Keratinocyte (primary cell): ENCODE results near the gene SCUBE1. TPM values are rescaled to one million over a fixed set of nuclear protein-coding genes. Genes with fewer than 3 reads are reported as not detected.

ENCODE experiments used
- DNase-seq: peaks from one replicate; pipeline ENCODE4 v3.0.0-alpha.2; 2011; ENCODE audit warnings: low read depth, missing footprints, low spot score
- FAIRE-seq: peaks from 2 replicates; lab custom pipeline; 2011; peaks lifted over from hg19 to GRCh38; lab: Jason Lieb, UNC
- H2AFZ ChIP-seq: 2 replicates; pipeline ENCODE4 v1.6.0; 2012; ENCODE audit warnings: low read length, control low read depth, inconsistent platforms; ENCODE audit not compliant: control insufficient read depth
- H3K27ac ChIP-seq: 2 replicates; pipeline ENCODE4 v1.5.1; 2011; ENCODE audit warnings: low read length; ENCODE audit not compliant: control insufficient read depth, insufficient read depth
- H3K27me3 ChIP-seq: 3 replicates; pipeline ENCODE4 v1.6.0; 2011; ENCODE audit warnings: low read length; ENCODE audit not compliant: control insufficient read depth, insufficient read depth; ENCODE audit errors: extremely low read depth
- H3K36me3 ChIP-seq, 2 experiments: 2 replicates in 1 of 2; 3 replicates in 1 of 2; pipeline ENCODE4 v1.5.1; 2011; ENCODE audit warnings: low read length in 2 of 2, mild to moderate bottlenecking in 1 of 2; ENCODE audit not compliant: control insufficient read depth in 2 of 2, insufficient read depth in 2 of 2; ENCODE audit errors: extremely low read depth in 1 of 2
- H3K4me1 ChIP-seq: 3 replicates; pipeline ENCODE4 v1.5.1; 2011; ENCODE audit warnings: low read length; ENCODE audit not compliant: control insufficient read depth, insufficient read depth; ENCODE audit errors: extremely low read depth
- H3K4me2 ChIP-seq: 3 replicates; pipeline ENCODE4 v1.6.0; 2011; ENCODE audit warnings: low read depth, low read length; ENCODE audit not compliant: control insufficient read depth, insufficient read depth; ENCODE audit errors: extremely low read depth
- H3K4me3 ChIP-seq, 3 experiments: fragments of 200-600 bp in 1 of 3; sonication (generic) in 1 of 3; 2 replicates in 2 of 3; 3 replicates in 1 of 3; pipeline ENCODE4 v1.5.1; 2011 to 2016; ENCODE audit warnings: low read length in 3 of 3, mild to moderate bottlenecking in 3 of 3, control low read depth in 2 of 3, inconsistent platforms in 1 of 3, low read depth in 1 of 3, mixed read lengths in 1 of 3, mixed run types in 1 of 3, moderate library complexity in 1 of 3; ENCODE audit not compliant: control insufficient read depth in 2 of 3, insufficient read depth in 2 of 3; ENCODE audit errors: extremely low read depth in 1 of 3
- H3K79me2 ChIP-seq: 2 replicates; pipeline ENCODE4 v1.6.0; 2012; ENCODE audit warnings: low read length; ENCODE audit not compliant: control insufficient read depth, insufficient read depth
- H3K9ac ChIP-seq: 3 replicates; pipeline ENCODE4 v1.6.0; 2011; ENCODE audit warnings: low read length; ENCODE audit not compliant: control insufficient read depth, insufficient read depth; ENCODE audit errors: extremely low read depth
- H3K9me1 ChIP-seq: 3 replicates; pipeline ENCODE4 v1.6.0; 2011; ENCODE audit warnings: low read length; ENCODE audit not compliant: control insufficient read depth, insufficient read depth; ENCODE audit errors: extremely low read depth
- H3K9me3 ChIP-seq: 2 replicates; pipeline ENCODE4 v1.5.1; 2012; ENCODE audit warnings: low read depth, low read length; ENCODE audit not compliant: control insufficient read depth
- H4K20me1 ChIP-seq: 3 replicates; pipeline ENCODE4 v1.6.0; 2011; ENCODE audit warnings: low read length; ENCODE audit not compliant: control insufficient read depth, insufficient read depth; ENCODE audit errors: extremely low read depth
- CTCF ChIP-seq, 3 experiments: IDR thresholded peaks in 1 of 3; conservative IDR thresholded peaks in 1 of 3; optimal IDR thresholded peaks in 1 of 3; 2 replicates in 2 of 3; 3 replicates in 1 of 3; pipeline versions ENCODE3 to v1.5.1; 2011; ENCODE audit warnings: low read length in 3 of 3, mild to moderate bottlenecking in 3 of 3, moderate library complexity in 2 of 3, control low read depth in 1 of 3, inconsistent platforms in 1 of 3; ENCODE audit not compliant: insufficient read depth in 2 of 3; ENCODE audit errors: extremely low read depth in 1 of 3
- EZH2 ChIP-seq: IDR thresholded peaks from one replicate; pipeline ENCODE4 v1.6.1; 2012; ENCODE audit warnings: inconsistent platforms, mild to moderate bottlenecking, low read length, moderate library complexity
- dilution Hi-C: fragments of 300-500 bp; cut with MboI; formaldehyde crosslinking; loops from one replicate; pipeline ENCODE4 v1.7.0; 2020; ENCODE audit warnings: low sequenced_read_pairs; ENCODE audit not compliant: extremely low pct_ligation_motif_present
- polyA plus RNA-seq, 5 experiments: library from polyadenylated mRNA; depleted of rRNA in 3 of 5; stranded (reverse) in 3 of 5; stranded (forward) in 1 of 5; unstranded in 1 of 5; fragments of >200 nt; gene quantifications; 1 replicate in 1 of 5; 2 replicates in 3 of 5; 3 replicates in 1 of 5; pipeline versions ENCODE4 v1.2.1 to v1.2.3, GENCODE V29; 2011 to 2012; ENCODE audit warnings: missing spikeins in 2 of 5, low read depth in 1 of 5, low replicate concordance in 1 of 5

The SCUBE1 gene
- polyA plus RNA-seq, 1 donor (not counting 4 experiments of a cell fraction or from before 2014, with no cell fraction given) = not detected

GRCh38 chr22:43232445-43232844, 110.7 kb downstream of the SCUBE1 start:
- H2AFZ ChIP-seq = no peak overlapping the region
- no peaks in the 10 kb centered on the region for H3K9me1 ChIP-seq
- H3K36me3 ChIP-seq = no peaks in the 10 kb centered on the region
- no peak overlapping the region for H3K27ac ChIP-seq
- DNase-seq = no peak
- H3K79me2 ChIP-seq = no peaks in the 10 kb centered on the region
- no peak overlapping the region for H3K9ac ChIP-seq
- no peaks in the 10 kb centered on the region for H3K4me1 ChIP-seq
- H3K4me2 ChIP-seq = no peak overlapping the region
- H3K27me3 ChIP-seq = peaks cover 8% of the 10 kb centered on the region
- H3K9me3 ChIP-seq = no peaks in the 10 kb centered on the region
- TF ChIP-seq CTCF (optimal IDR thresholded peaks at IDR 0.05 in 1 of 3, IDR thresholded peaks at IDR 0.05 in 1 of 3, conservative IDR thresholded peaks at IDR 0.05 in 1 of 3; ENCODE audit: extremely low read depth in 1 of 3, insufficient read depth in 2 of 3, low read length in 3 of 3) (no peak), EZH2 (no peak)
- FAIRE-seq = no peak
- no peaks in the 10 kb centered on the region for H4K20me1 ChIP-seq
- H3K4me3 ChIP-seq = no peak overlapping the region
- dilution Hi-C loops = no loop called here

DNA sequence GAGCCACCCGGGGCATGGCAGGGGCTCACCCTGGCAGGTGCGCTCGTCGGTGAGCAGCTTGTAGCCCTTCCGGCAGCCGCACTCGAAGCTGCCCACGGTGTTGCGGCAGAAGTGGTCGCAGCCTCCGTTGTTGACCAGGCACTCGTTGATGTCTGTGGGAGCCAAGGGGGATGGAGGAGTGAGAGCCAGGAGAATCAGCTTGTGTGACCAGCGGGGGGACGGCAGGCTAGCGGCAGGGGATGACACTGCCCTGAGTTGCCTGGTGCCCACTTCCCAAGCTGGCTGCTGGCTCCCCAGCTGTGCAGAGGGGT, 111.5 kb downstream of the SCUBE1 start:
- DNase-seq = no peak
- Histone ChIP-seq H3K9ac (no peak overlapping the region), H3K27me3 (peaks cover 8% of the 10 kb centered on the region), H2AFZ (no peak overlapping the region), H3K27ac (no peak overlapping the region), H3K4me3 (no peak overlapping the region), H3K36me3 (no peaks in the 10 kb centered on the region), H3K9me3 (no peaks in the 10 kb centered on the region), H3K9me1 (no peaks in the 10 kb centered on the region), H4K20me1 (no peaks in the 10 kb centered on the region), H3K4me1 (no peaks in the 10 kb centered on the region), H3K4me2 (no peak overlapping the region), H3K79me2 (no peaks in the 10 kb centered on the region)
- TF ChIP-seq EZH2 (no peak), CTCF (optimal IDR thresholded peaks at IDR 0.05 in 1 of 3, IDR thresholded peaks at IDR 0.05 in 1 of 3, conservative IDR thresholded peaks at IDR 0.05 in 1 of 3; ENCODE audit: extremely low read depth in 1 of 3, insufficient read depth in 2 of 3, low read length in 3 of 3) (no peak)
- dilution Hi-C loops = no loop called here
- no peak for FAIRE-seq
